Naive thymus-derived CD4-positive, alpha-beta T cell (primary cell): ENCODE data around the gene ASCC3. TPM values are rescaled to one million over a fixed set of nuclear protein-coding genes. Genes with fewer than 3 reads are reported as not detected.

Experiments used
- ATAC-seq: fragments of 150-1000 bp; cut with Tn5 transposase; 2 replicates; pipeline ENCODE4 v1.10.0; 2021; ENCODE audit warnings: mild to moderate bottlenecking, moderate library complexity
- CTCF ChIA-PET: fragments of 350-600 bp; sonication (Branson Sonifier 250); formaldehyde crosslinking; loops from one replicate; lab custom pipeline; 2021; ENCODE audit warnings: antibody characterized with exemption; lab: Charles Lee
- POLR2A ChIA-PET: fragments of 350-600 bp; sonication (Branson Sonifier 250); formaldehyde crosslinking; loops from one replicate; lab custom pipeline; 2021; ENCODE audit warnings: antibody characterized with exemption, inconsistent platforms; lab: Charles Lee
- DNase-seq, 9 donors: peaks; one replicate each; pipeline versions ENCODE4 v3.0.0 to v3.0.0-alpha.2; 2020 to 2022; ENCODE audit warnings: mixed read lengths in 1 of 9
- H3K27ac ChIP-seq: one replicate; pipeline ENCODE4 v1.7.0; 2013; ENCODE audit warnings: mild to moderate bottlenecking, low read depth, low read length, moderate library complexity
- H3K27me3 ChIP-seq, 2 donors: one replicate each; pipeline ENCODE4 v1.7.0; 2013; ENCODE audit warnings: low read length in 2 of 2, mild to moderate bottlenecking in 2 of 2, moderate library complexity in 2 of 2; ENCODE audit not compliant: control insufficient read depth in 2 of 2, insufficient read depth in 2 of 2
- H3K36me3 ChIP-seq, 3 experiments: 1 replicate in 2 of 3; 2 replicates in 1 of 3; pipeline ENCODE4 v1.7.0; 2013; ENCODE audit warnings: low read length in 3 of 3, mild to moderate bottlenecking in 3 of 3, moderate library complexity in 1 of 3; ENCODE audit not compliant: insufficient read depth in 3 of 3, control insufficient read depth in 2 of 3
- H3K4me1 ChIP-seq, 2 donors: one replicate each; pipeline ENCODE4 v1.7.0; 2013; ENCODE audit warnings: low read length in 2 of 2, mild to moderate bottlenecking in 2 of 2, moderate library complexity in 1 of 2; ENCODE audit not compliant: control insufficient read depth in 2 of 2, insufficient read depth in 2 of 2
- H3K4me3 ChIP-seq: 2 replicates; pipeline ENCODE4 v1.7.0; 2013; ENCODE audit warnings: mild to moderate bottlenecking, low read length
- H3K9me3 ChIP-seq, 3 experiments: 1 replicate in 2 of 3; 2 replicates in 1 of 3; pipeline ENCODE4 v1.7.0; 2013; ENCODE audit warnings: low read length in 3 of 3; ENCODE audit not compliant: control insufficient read depth in 2 of 3
- H3K27ac Mint-ChIP-seq, 9 donors: one replicate each; pipeline ENCODE4 v1.8.0; 2020 to 2022; ENCODE audit warnings: mixed read lengths in 9 of 9, mild to moderate bottlenecking in 8 of 9, moderate library complexity in 5 of 9, inconsistent platforms in 2 of 9
- H3K27me3 Mint-ChIP-seq, 5 donors: one replicate each; pipeline ENCODE4 v1.8.0; 2021 to 2022; ENCODE audit warnings: mixed read lengths in 5 of 5, mild to moderate bottlenecking in 1 of 5
- H3K36me3 Mint-ChIP-seq, 5 donors: one replicate each; pipeline ENCODE4 v1.8.0; 2020 to 2022; ENCODE audit warnings: mixed read lengths in 5 of 5, mild to moderate bottlenecking in 3 of 5, inconsistent platforms in 1 of 5
- H3K4me1 Mint-ChIP-seq, 7 donors: one replicate each; pipeline ENCODE4 v1.8.0; 2020 to 2022; ENCODE audit warnings: mixed read lengths in 7 of 7, mild to moderate bottlenecking in 3 of 7, inconsistent platforms in 1 of 7
- H3K4me3 Mint-ChIP-seq, 10 donors: one replicate each; pipeline ENCODE4 v1.8.0; 2020 to 2022; ENCODE audit warnings: mild to moderate bottlenecking in 10 of 10, mixed read lengths in 10 of 10, moderate library complexity in 6 of 10, inconsistent platforms in 2 of 10
- H3K9me3 Mint-ChIP-seq, 11 donors: one replicate each; pipeline ENCODE4 v1.8.0; 2020 to 2022; ENCODE audit warnings: mixed read lengths in 11 of 11, mild to moderate bottlenecking in 4 of 11, inconsistent platforms in 1 of 11, moderate library complexity in 1 of 11
- intact Hi-C, 2 donors: fragments of 100-400 bp; cut with micrococcal nuclease; formaldehyde crosslinking; loops; one replicate each; pipeline ENCODE4 v1.15.1; 2023
- polyA plus RNA-seq, 2 donors: library from polyadenylated mRNA; unstranded; fragments of 300-500 nt; fragmentation: Illumina TruSeq; gene quantifications; one replicate each; pipeline ENCODE4 v1.2.3, GENCODE V29; 2021
- total RNA-seq, 6 experiments: library from RNA in 5 of 6; stranded (reverse) in 5 of 6; gene quantifications; 1 replicate in 5 of 6; 2 replicates in 1 of 6; pipeline ENCODE4 v1.2.3 and lab custom pipeline; 2021 to 2026

ASCC3 gene
- total and polyA plus RNA-seq, 7 experiments from 2014 or later = 19.6 to 73.8 (median 41.6) TPM

GRCh38 chr6:100918152-100918551 is 37.0 kb upstream of the ASCC3 start:
- H3K4me1 Mint-ChIP-seq = no peaks in the 10 kb centered on the region
- POLR2A ChIA-PET = no interaction called here
- no peaks in the 10 kb centered on the region for H3K36me3 Mint-ChIP-seq

GRCh38 chr6:100915876-100916275 is 34.7 kb upstream of the ASCC3 start:
- Histone ChIP-seq H3K9me3 (no peaks in the 10 kb centered on the region), H3K4me3 (no peak overlapping the region), H3K27ac (no peak overlapping the region), H3K4me1 (no peaks in the 10 kb centered on the region), H3K27me3 (no peaks in the 10 kb centered on the region), H3K36me3 (no peaks in the 10 kb centered on the region)
- intact Hi-C loops = no loop called here
- peaks cover 0 to 4% (median 0%) of the 10 kb centered on the region in 11 donors for H3K9me3 Mint-ChIP-seq
- no peaks in the 10 kb centered on the region for H3K4me1 Mint-ChIP-seq
- H3K27ac Mint-ChIP-seq = no peak overlapping the region
- peaks cover 0 to 4% (median 0%) of the 10 kb centered on the region in 5 donors for H3K36me3 Mint-ChIP-seq
- POLR2A ChIA-PET = no interaction called here
- no peak for DNase-seq
- ATAC-seq = no peak
- CTCF ChIA-PET = no interaction called here
- no peak overlapping the region for H3K4me3 Mint-ChIP-seq
- peaks cover 2 to 37% (median 14%) of the 10 kb centered on the region in 5 donors for H3K27me3 Mint-ChIP-seq

More at GRCh38 chr6:100918152-100918551, 37.0 kb upstream of the ASCC3 start:
- Mint-ChIP-seq H3K27me3 (peaks cover 2 to 46% (median 14%) of the 10 kb centered on the region in 5 donors), H3K4me3 (no peak overlapping the region), H3K27ac (no peak overlapping the region), H3K9me3 (peaks cover 0 to 4% (median 0%) of the 10 kb centered on the region in 11 donors)
- DNase-seq = no peak
- H3K27ac ChIP-seq = no peak overlapping the region
- intact Hi-C loops = no loop called here
- no peaks in the 10 kb centered on the region for H3K27me3 ChIP-seq
- no peak for ATAC-seq
- no peaks in the 10 kb centered on the region for H3K36me3 ChIP-seq
- CTCF ChIA-PET = no interaction called here
- no peaks in the 10 kb centered on the region for H3K9me3 ChIP-seq
- no peaks in the 10 kb centered on the region for H3K4me1 ChIP-seq
- no peak overlapping the region for H3K4me3 ChIP-seq

- Histone ChIP-seq H3K36me3 (no peaks in the 10 kb centered on the region), H3K4me1 (no peaks in the 10 kb centered on the region), H3K27ac (no peak overlapping the region), H3K9me3 (no peaks in the 10 kb centered on the region), H3K27me3 (no peaks in the 10 kb centered on the region), H3K4me3 (no peak overlapping the region)
- H3K27me3 Mint-ChIP-seq = peaks cover 2 to 24% (median 11%) of the 10 kb centered on the region in 5 donors
- no peak overlapping the region for H3K27ac Mint-ChIP-seq
- peaks cover 0 to 4% (median 0%) of the 10 kb centered on the region in 5 donors for H3K36me3 Mint-ChIP-seq
- peak overlapping the region in 4 of 10 donors; percentile 21 to 69 (median 46) for H3K4me3 Mint-ChIP-seq
- POLR2A ChIA-PET = no interaction called here
- intact Hi-C loops = no loop called here
- CTCF ChIA-PET = no interaction called here
- no peaks in the 10 kb centered on the region for H3K4me1 Mint-ChIP-seq
- peaks cover 0 to 8% (median 0%) of the 10 kb centered on the region in 11 donors for H3K9me3 Mint-ChIP-seq
- ATAC-seq (no peak), DNase-seq (peak in 4 of 9 donors; percentile 1 to 15 (median 3))
Observed at GRCh38 chr6:100913400-100914276, 32.5 kb upstream of the ASCC3 start.

GRCh38 chr6:100906325-100906724 is 25.2 kb upstream of the ASCC3 start:
- Histone ChIP-seq H3K27ac (no peak overlapping the region), H3K27me3 (no peaks in the 10 kb centered on the region), H3K4me1 (no peaks in the 10 kb centered on the region), H3K36me3 (no peaks in the 10 kb centered on the region), H3K9me3 (no peaks in the 10 kb centered on the region), H3K4me3 (no peak overlapping the region)
- peaks cover 0 to 6% (median 0%) of the 10 kb centered on the region in 11 donors for H3K9me3 Mint-ChIP-seq
- ChIA-PET CTCF (no interaction called here), POLR2A (no interaction called here)
- no peak overlapping the region for H3K27ac Mint-ChIP-seq
- H3K36me3 Mint-ChIP-seq = no peaks in the 10 kb centered on the region
- DNase-seq (no peak), ATAC-seq (no peak)
- H3K4me1 Mint-ChIP-seq = no peaks in the 10 kb centered on the region
- no peak overlapping the region for H3K4me3 Mint-ChIP-seq
- peaks cover 0 to 3% (median 0%) of the 10 kb centered on the region in 5 donors for H3K27me3 Mint-ChIP-seq
- intact Hi-C loops = no loop called here

- POLR2A ChIA-PET = no interaction called here
Observed at GRCh38 chr6:100905067-100905466, 23.9 kb upstream of the ASCC3 start.

GRCh38 chr6:100904316-100904715 is 23.2 kb upstream of the ASCC3 start:
- ATAC-seq = no peak
- Mint-ChIP-seq H3K4me1 (no peaks in the 10 kb centered on the region), H3K27me3 (no peaks in the 10 kb centered on the region), H3K4me3 (no peak overlapping the region), H3K36me3 (no peaks in the 10 kb centered on the region), H3K27ac (no peak overlapping the region), H3K9me3 (peaks cover 0 to 1% (median 0%) of the 10 kb centered on the region in 11 donors)
- Histone ChIP-seq H3K27ac (no peak overlapping the region), H3K4me1 (no peaks in the 10 kb centered on the region), H3K9me3 (no peaks in the 10 kb centered on the region), H3K27me3 (no peaks in the 10 kb centered on the region), H3K4me3 (no peak overlapping the region), H3K36me3 (no peaks in the 10 kb centered on the region)
- no peak for DNase-seq
- intact Hi-C loops = no loop called here
- CTCF ChIA-PET = no interaction called here
- POLR2A ChIA-PET = no interaction called here

More at GRCh38 chr6:100905067-100905466, 23.9 kb upstream of the ASCC3 start:
- H3K36me3 ChIP-seq = no peaks in the 10 kb centered on the region
- no peak overlapping the region for H3K4me3 ChIP-seq
- no peaks in the 10 kb centered on the region for H3K9me3 ChIP-seq
- no peak overlapping the region for H3K27ac ChIP-seq
- CTCF ChIA-PET = no interaction called here
- intact Hi-C loops = no loop called here
- no peaks in the 10 kb centered on the region for H3K27me3 ChIP-seq
- H3K27ac Mint-ChIP-seq = no peak overlapping the region
- no peaks in the 10 kb centered on the region for H3K4me1 ChIP-seq
- no peak for ATAC-seq
- H3K36me3 Mint-ChIP-seq = no peaks in the 10 kb centered on the region
- H3K9me3 Mint-ChIP-seq = peaks cover 0 to 5% (median 0%) of the 10 kb centered on the region in 11 donors
- no peaks in the 10 kb centered on the region for H3K4me1 Mint-ChIP-seq
- no peak overlapping the region for H3K4me3 Mint-ChIP-seq
- no peak for DNase-seq
- H3K27me3 Mint-ChIP-seq = no peaks in the 10 kb centered on the region
